Activated CD4-positive, alpha-beta memory T cell treated with anti-CD3 and anti-CD28 coated beads, Interleukin-2, amount 10 ng/mL, durations not matched to agents 7 days and 5 days (primary cell): ENCODE data around the gene PCSK6. TPM values are rescaled to one million over a fixed set of nuclear protein-coding genes. Genes with fewer than 3 reads are reported as not detected.

ENCODE experiments used
- CTCF ChIA-PET: fragments of 350-600 bp; sonication (Branson Sonifier 250); formaldehyde crosslinking; loops from one replicate; lab custom pipeline; 2021; ENCODE audit warnings: antibody characterized with exemption, inconsistent platforms; lab: Charles Lee
- POLR2A ChIA-PET: fragments of 350-600 bp; sonication (Branson Sonifier 250); formaldehyde crosslinking; loops from one replicate; lab custom pipeline; 2021; ENCODE audit warnings: antibody characterized with exemption; lab: Charles Lee
- DNase-seq: peaks from one replicate; pipeline ENCODE4 v3.0.0-alpha.2; 2020
- H3K27ac Mint-ChIP-seq: one replicate; pipeline ENCODE4 v1.8.0; 2021; ENCODE audit warnings: mild to moderate bottlenecking, mixed read lengths
- H3K27me3 Mint-ChIP-seq: one replicate; pipeline ENCODE4 v1.8.0; 2021; ENCODE audit warnings: mixed read lengths
- H3K36me3 Mint-ChIP-seq: one replicate; pipeline ENCODE4 v1.8.0; 2021; ENCODE audit warnings: low read depth, mixed read lengths
- H3K4me1 Mint-ChIP-seq: one replicate; pipeline ENCODE4 v1.8.0; 2021; ENCODE audit warnings: mixed read lengths
- H3K4me3 Mint-ChIP-seq: one replicate; pipeline ENCODE4 v1.8.0; 2021; ENCODE audit warnings: mild to moderate bottlenecking, mixed read lengths
- H3K9me3 Mint-ChIP-seq: one replicate; pipeline ENCODE4 v1.8.0; 2021; ENCODE audit warnings: mixed read lengths
- total RNA-seq, 2 experiments: library from RNA; stranded (reverse); gene quantifications; one replicate each; pipeline ENCODE4 v1.2.3, GENCODE V29; 2021

PCSK6 gene
- total RNA-seq, 2 experiments from 2014 or later: 0.53 to 0.58 TPM

- DNase-seq: no peak
- Mint-ChIP-seq H3K9me3 (no peaks in the 10 kb centered on the region), H3K4me1 (peaks cover 46% of the 10 kb centered on the region), H3K4me3 (no peak overlapping the region), H3K27me3 (peaks cover 62% of the 10 kb centered on the region), H3K36me3 (no peaks in the 10 kb centered on the region), H3K27ac (no peak overlapping the region)
- ChIA-PET POLR2A (interaction anchor here (0.9 kb wide), 1 partner anchor 12 kb away, joined by 3 read pairs; no protein-coding TSS in a partner anchor), CTCF (no interaction called here)
These were observed 6.1 kb upstream of the PCSK6 start for GRCh38 chr15:101495334-101496197.

GRCh38 chr15:101494251-101494796, 4.8 kb upstream of the PCSK6 start:
- H3K4me3 Mint-ChIP-seq: no peak overlapping the region
- H3K27me3 Mint-ChIP-seq: peaks cover 63% of the 10 kb centered on the region
- CTCF ChIA-PET: no interaction called here
- POLR2A ChIA-PET: no interaction called here
- no peaks in the 10 kb centered on the region for H3K9me3 Mint-ChIP-seq
- no peak overlapping the region for H3K27ac Mint-ChIP-seq
- H3K4me1 Mint-ChIP-seq: peaks cover 36% of the 10 kb centered on the region
- H3K36me3 Mint-ChIP-seq: no peaks in the 10 kb centered on the region
- DNase-seq: no peak

- no peak overlapping the region for H3K27ac Mint-ChIP-seq
- H3K9me3 Mint-ChIP-seq: no peaks in the 10 kb centered on the region
- DNase-seq: no peak
- H3K4me3 Mint-ChIP-seq: no peak overlapping the region
- CTCF ChIA-PET: interaction anchor here (0.7 to 1.4 kb wide), 2 partner anchors 9 to 813 kb away, joined by 5 to 8 read pairs; no protein-coding TSS in a partner anchor
- peaks cover 67% of the 10 kb centered on the region for H3K27me3 Mint-ChIP-seq
- POLR2A ChIA-PET: no interaction called here
- peaks cover 25% of the 10 kb centered on the region for H3K4me1 Mint-ChIP-seq
- H3K36me3 Mint-ChIP-seq: no peaks in the 10 kb centered on the region
These were observed 3.5 kb upstream of the PCSK6 start for GRCh38 chr15:101492766-101493692.

- no peak for DNase-seq
- ChIA-PET POLR2A (no interaction called here), CTCF (interaction anchor here (1.4 kb wide), 1 partner anchor 10 kb away, joined by 8 read pairs; no protein-coding TSS in a partner anchor)
- H3K36me3 Mint-ChIP-seq: no peaks in the 10 kb centered on the region
- H3K27me3 Mint-ChIP-seq: peaks cover 67% of the 10 kb centered on the region
- H3K27ac Mint-ChIP-seq: no peak overlapping the region
- H3K9me3 Mint-ChIP-seq: no peaks in the 10 kb centered on the region
- no peak overlapping the region for H3K4me3 Mint-ChIP-seq
- H3K4me1 Mint-ChIP-seq: peaks cover 17% of the 10 kb centered on the region
These were observed 2.5 kb upstream of the PCSK6 start for GRCh38 chr15:101491734-101492640.

GRCh38 chr15:101490922-101491733, 1.6 kb upstream of the PCSK6 start:
- CTCF ChIA-PET: interaction anchor here (0.9 to 1.1 kb wide), 2 partner anchors 10 to 12 kb away, joined by 3 to 4 read pairs; no protein-coding TSS in a partner anchor

GRCh38 chr15:101490408-101490891, 943 bp upstream of the PCSK6 start:
- Mint-ChIP-seq H3K27ac (no peak overlapping the region), H3K27me3 (peaks cover 63% of the 10 kb centered on the region), H3K4me3 (no peak overlapping the region), H3K36me3 (no peaks in the 10 kb centered on the region), H3K4me1 (peaks cover 4% of the 10 kb centered on the region), H3K9me3 (no peaks in the 10 kb centered on the region)
- ChIA-PET POLR2A (interaction anchor here (1.6 kb wide), 1 partner anchor 9 kb away, joined by 4 read pairs; no protein-coding TSS in a partner anchor), CTCF (interaction anchor here (0.9 to 1.1 kb wide), 2 partner anchors 11 to 12 kb away, joined by 3 to 4 read pairs; no protein-coding TSS in a partner anchor)
- DNase-seq: no peak

More at GRCh38 chr15:101490922-101491733, 1.6 kb upstream of the PCSK6 start:
- POLR2A ChIA-PET: interaction anchor here (1.6 kb wide), 1 partner anchor 9 kb away, joined by 4 read pairs; no protein-coding TSS in a partner anchor
- no peaks in the 10 kb centered on the region for H3K36me3 Mint-ChIP-seq
- H3K27me3 Mint-ChIP-seq: peaks cover 67% of the 10 kb centered on the region
- H3K4me1 Mint-ChIP-seq: peaks cover 8% of the 10 kb centered on the region
- DNase-seq: no peak
- no peak overlapping the region for H3K4me3 Mint-ChIP-seq
- H3K9me3 Mint-ChIP-seq: no peaks in the 10 kb centered on the region
- no peak overlapping the region for H3K27ac Mint-ChIP-seq

- H3K27me3 Mint-ChIP-seq: peaks cover 57% of the 10 kb centered on the region
- no peak for DNase-seq
- POLR2A ChIA-PET: no interaction called here
- no peak overlapping the region for H3K27ac Mint-ChIP-seq
- CTCF ChIA-PET: no interaction called here
- H3K36me3 Mint-ChIP-seq: no peaks in the 10 kb centered on the region
- H3K4me3 Mint-ChIP-seq: no peak overlapping the region
- no peaks in the 10 kb centered on the region for H3K4me1 Mint-ChIP-seq
- no peaks in the 10 kb centered on the region for H3K9me3 Mint-ChIP-seq
These were observed 289 bp downstream of the PCSK6 start for GRCh38 chr15:101489237-101489598.

GRCh38 chr15:101488300-101489164, 975 bp downstream of the PCSK6 start:
- Mint-ChIP-seq H3K27ac (no peak overlapping the region), H3K9me3 (no peaks in the 10 kb centered on the region), H3K4me1 (no peaks in the 10 kb centered on the region), H3K36me3 (no peaks in the 10 kb centered on the region), H3K27me3 (peaks cover 56% of the 10 kb centered on the region), H3K4me3 (no peak overlapping the region)
- CTCF ChIA-PET: no interaction called here
- POLR2A ChIA-PET: no interaction called here
- DNase-seq: no peak

- Mint-ChIP-seq H3K27ac (no peak overlapping the region), H3K9me3 (no peaks in the 10 kb centered on the region), H3K4me3 (no peak overlapping the region), H3K4me1 (no peaks in the 10 kb centered on the region), H3K27me3 (peaks cover 48% of the 10 kb centered on the region), H3K36me3 (no peaks in the 10 kb centered on the region)
- DNase-seq: no peak
- CTCF ChIA-PET: no interaction called here
- POLR2A ChIA-PET: no interaction called here
These were observed 2.6 kb downstream of the PCSK6 start for GRCh38 chr15:101486696-101487459.

GRCh38 chr15:101483462-101483861, 6.0 kb downstream of the PCSK6 start:
- Mint-ChIP-seq H3K27ac (no peak overlapping the region), H3K36me3 (no peaks in the 10 kb centered on the region)

More at GRCh38 chr15:101483462-101483861, 6.0 kb downstream of the PCSK6 start:
- Mint-ChIP-seq H3K4me3 (no peak overlapping the region), H3K27me3 (peaks cover 31% of the 10 kb centered on the region), H3K9me3 (no peaks in the 10 kb centered on the region), H3K4me1 (peaks cover 7% of the 10 kb centered on the region)
- CTCF ChIA-PET: no interaction called here
- no peak for DNase-seq
- POLR2A ChIA-PET: no interaction called here
